HUES48 (cell line): ENCODE results near the gene USP2.

ENCODE experiments used
- H3K27ac ChIP-seq: one replicate; pipeline ENCODE4 v1.7.0; 2013; ENCODE audit warnings: low read depth, low read length, inconsistent platforms
- H3K27me3 ChIP-seq: 2 replicates; pipeline ENCODE4 v1.6.1; 2013; ENCODE audit warnings: mild to moderate bottlenecking, low read length; ENCODE audit not compliant: control insufficient read depth, insufficient read depth
- H3K36me3 ChIP-seq: 2 replicates; pipeline ENCODE4 v1.6.1; 2013; ENCODE audit warnings: low read length; ENCODE audit not compliant: control insufficient read depth, insufficient read depth
- H3K4me1 ChIP-seq: 2 replicates; pipeline ENCODE4 v1.6.1; 2013; ENCODE audit warnings: mild to moderate bottlenecking, low read length; ENCODE audit not compliant: control insufficient read depth, insufficient read depth
- H3K4me3 ChIP-seq: 2 replicates; pipeline ENCODE4 v1.5.1; 2013; ENCODE audit warnings: mild to moderate bottlenecking, low read depth, low read length
- H3K9ac ChIP-seq: 2 replicates; pipeline ENCODE4 v1.6.1; 2013; ENCODE audit warnings: mild to moderate bottlenecking, low read depth, low read length, moderate library complexity
- H3K9me3 ChIP-seq: 2 replicates; pipeline ENCODE4 v1.6.1; 2013; ENCODE audit warnings: low read length; ENCODE audit not compliant: control insufficient read depth, insufficient read depth

Gene USP2, protein sequence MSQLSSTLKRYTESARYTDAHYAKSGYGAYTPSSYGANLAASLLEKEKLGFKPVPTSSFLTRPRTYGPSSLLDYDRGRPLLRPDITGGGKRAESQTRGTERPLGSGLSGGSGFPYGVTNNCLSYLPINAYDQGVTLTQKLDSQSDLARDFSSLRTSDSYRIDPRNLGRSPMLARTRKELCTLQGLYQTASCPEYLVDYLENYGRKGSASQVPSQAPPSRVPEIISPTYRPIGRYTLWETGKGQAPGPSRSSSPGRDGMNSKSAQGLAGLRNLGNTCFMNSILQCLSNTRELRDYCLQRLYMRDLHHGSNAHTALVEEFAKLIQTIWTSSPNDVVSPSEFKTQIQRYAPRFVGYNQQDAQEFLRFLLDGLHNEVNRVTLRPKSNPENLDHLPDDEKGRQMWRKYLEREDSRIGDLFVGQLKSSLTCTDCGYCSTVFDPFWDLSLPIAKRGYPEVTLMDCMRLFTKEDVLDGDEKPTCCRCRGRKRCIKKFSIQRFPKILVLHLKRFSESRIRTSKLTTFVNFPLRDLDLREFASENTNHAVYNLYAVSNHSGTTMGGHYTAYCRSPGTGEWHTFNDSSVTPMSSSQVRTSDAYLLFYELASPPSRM

DNA sequence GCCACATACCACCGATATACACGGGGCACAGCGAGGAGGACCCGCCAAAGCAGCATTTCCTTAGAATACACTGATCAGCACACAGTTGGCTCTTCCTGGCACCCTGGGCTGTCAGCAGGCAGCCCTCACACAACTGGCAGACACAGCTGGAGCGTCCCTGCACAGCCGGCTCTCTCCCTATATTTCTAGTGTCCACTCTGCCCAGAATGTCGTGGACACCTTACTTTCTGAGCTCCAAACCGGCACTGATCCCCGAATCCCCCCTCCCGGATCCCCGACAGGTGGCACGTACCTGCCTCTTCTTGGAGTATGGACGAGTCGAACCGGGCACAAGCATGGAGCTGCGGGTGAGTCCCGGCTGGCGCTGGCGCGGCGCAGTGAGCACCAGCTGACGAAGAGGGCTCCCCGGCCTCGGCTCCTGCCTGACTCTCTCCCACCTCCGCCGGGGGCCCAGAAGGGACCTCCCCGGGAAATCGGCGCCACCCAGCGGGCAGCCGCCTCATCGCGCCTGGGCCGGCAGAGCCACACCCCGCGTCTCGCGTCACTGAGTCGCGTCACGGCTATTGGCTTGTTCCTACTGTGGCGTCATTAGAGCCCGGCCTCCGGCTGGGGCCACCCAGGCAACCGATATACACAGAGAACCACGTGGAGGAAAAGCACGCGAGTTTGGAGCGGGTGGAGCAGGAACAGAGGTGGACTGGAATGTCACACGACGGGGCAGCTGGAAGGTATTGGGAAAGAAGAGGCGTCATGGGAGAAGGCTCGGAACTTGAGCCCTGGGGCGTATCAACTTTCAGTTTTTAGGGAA is at the start of gene USP2:
Gene USP2, minus strand, starts transcription at position 510 of the 808 bp plus-strand sequence. CDS start 8,210 bp downstream, outside the sequence.
- no peaks in the 10 kb centered on the region for H3K36me3 ChIP-seq
- peaks cover 40% of the 10 kb centered on the region for H3K4me1 ChIP-seq
- peak within 1 kb of the TSS; percentile 9; the same call in 1 of the 2 replicates for H3K9ac ChIP-seq
- H3K27ac ChIP-seq: peak within 1 kb of the TSS; percentile 17
- H3K9me3 ChIP-seq: no peaks in the 10 kb centered on the region
- peak within 1 kb of the TSS; percentile 63 for H3K4me3 ChIP-seq
- H3K27me3 ChIP-seq: peaks cover 20% of the 10 kb centered on the region

DNA sequence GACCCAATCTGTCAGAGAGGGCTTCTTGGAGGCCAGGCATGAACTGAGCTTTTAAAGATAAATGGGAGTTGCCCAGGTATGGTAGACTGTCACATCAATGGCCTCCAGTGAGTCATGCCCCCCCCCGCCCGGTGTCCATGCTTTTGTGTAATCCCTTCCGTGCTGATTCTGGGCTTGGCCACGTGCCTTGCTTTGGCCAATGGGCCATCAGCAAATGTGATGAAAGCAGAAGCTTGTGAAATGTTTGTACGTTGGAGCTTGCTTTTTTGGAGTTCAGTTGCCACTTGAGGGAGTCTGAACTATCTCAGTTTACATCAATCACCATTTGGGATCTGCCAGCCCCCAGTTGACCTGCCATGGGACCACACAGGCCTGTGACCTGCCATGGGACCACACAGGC is 45.8 kb upstream of the USP2 start:
- no peak overlapping the region for H3K9ac ChIP-seq
- H3K4me1 ChIP-seq: peaks cover 36% of the 10 kb centered on the region
- H3K27me3 ChIP-seq: 0 out of 2 replicates have a peak, but pooled peaks cover 4% of the 10 kb centered on the region
- no peaks in the 10 kb centered on the region for H3K36me3 ChIP-seq
- no peaks in the 10 kb centered on the region for H3K9me3 ChIP-seq
- no peak overlapping the region for H3K27ac ChIP-seq
- H3K4me3 ChIP-seq: no peak overlapping the region

DNA sequence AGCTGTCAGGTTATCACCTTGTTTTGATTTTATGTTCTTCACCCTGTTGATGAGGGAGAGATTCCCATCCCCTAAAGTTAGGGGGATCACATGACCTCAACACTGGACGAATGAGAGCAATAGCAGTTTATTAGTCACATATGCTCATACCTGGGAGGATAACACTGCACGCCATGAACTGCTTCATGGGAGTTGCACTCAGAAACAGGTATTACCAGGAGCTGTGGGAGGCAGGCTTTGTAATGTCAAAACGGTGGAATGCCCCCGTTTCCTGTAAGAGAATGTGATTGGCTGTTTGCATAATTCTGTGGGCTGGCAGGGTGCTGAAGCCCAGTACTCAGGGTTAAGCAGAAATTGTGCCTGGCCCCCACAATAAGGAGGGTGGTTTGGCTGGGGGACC is 44.7 kb upstream of the USP2 start:
- no peak overlapping the region for H3K4me3 ChIP-seq
- H3K27me3 ChIP-seq: 0 out of 2 replicates have a peak, but pooled peaks cover 4% of the 10 kb centered on the region
- H3K36me3 ChIP-seq: no peaks in the 10 kb centered on the region
- H3K4me1 ChIP-seq: peaks cover 38% of the 10 kb centered on the region
- H3K9ac ChIP-seq: no peak overlapping the region
- no peaks in the 10 kb centered on the region for H3K9me3 ChIP-seq
- H3K27ac ChIP-seq: peak overlapping the region; percentile 48

DNA sequence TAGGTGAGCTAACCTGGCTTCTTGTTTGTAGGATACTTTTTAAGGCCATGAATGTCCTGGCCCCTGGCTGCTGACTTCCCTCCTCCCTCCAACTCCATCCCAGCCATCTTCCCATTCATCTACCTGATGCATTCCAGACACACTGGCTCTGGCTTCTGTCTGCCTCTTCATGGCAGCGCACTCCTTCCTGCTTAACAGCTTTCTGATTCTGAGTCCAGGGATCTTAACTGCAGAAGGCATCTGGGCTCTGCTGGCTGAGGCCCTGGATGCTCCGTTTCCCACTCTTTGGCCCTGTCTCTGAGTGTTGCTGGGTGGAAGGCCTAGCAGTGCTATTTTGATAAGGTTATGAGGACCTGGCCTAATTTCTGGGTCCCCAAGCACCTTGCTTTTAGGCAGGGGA is 43.3 kb upstream of the USP2 start:
- no peaks in the 10 kb centered on the region for H3K27me3 ChIP-seq

DNA sequence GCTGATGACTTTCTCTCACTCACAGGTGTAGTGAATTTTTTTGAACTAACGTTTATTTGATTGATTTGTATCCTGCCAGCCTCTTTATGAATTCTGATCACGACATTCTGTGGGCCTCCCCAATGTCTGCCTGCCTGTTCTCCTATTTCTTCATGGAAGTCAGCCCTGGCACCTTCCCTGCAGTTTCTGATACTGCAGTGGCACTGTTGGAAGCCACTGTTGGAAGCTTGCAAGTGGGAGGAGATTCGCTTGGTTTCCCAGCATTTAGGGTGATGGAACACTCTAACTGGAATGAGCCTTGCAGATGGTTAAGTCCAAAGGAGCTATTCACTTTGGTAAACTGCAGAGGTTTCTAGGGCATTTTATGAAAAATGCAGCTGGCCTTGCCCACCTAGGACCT is 42.8 kb upstream of the USP2 start:
- no peak overlapping the region for H3K4me3 ChIP-seq
- peaks cover 51% of the 10 kb centered on the region for H3K4me1 ChIP-seq
- H3K36me3 ChIP-seq: peaks cover 18% of the 10 kb centered on the region
- H3K27me3 ChIP-seq: no peaks in the 10 kb centered on the region
- no peak overlapping the region for H3K9ac ChIP-seq
- no peak overlapping the region for H3K27ac ChIP-seq
- H3K9me3 ChIP-seq: no peaks in the 10 kb centered on the region

More for the DNA sequence above, 43.3 kb upstream of the USP2 start:
- no peak overlapping the region for H3K9ac ChIP-seq
- H3K4me1 ChIP-seq: peaks cover 51% of the 10 kb centered on the region
- peaks cover 13% of the 10 kb centered on the region for H3K36me3 ChIP-seq
- H3K4me3 ChIP-seq: no peak overlapping the region
- no peaks in the 10 kb centered on the region for H3K9me3 ChIP-seq
- no peak overlapping the region for H3K27ac ChIP-seq

DNA sequence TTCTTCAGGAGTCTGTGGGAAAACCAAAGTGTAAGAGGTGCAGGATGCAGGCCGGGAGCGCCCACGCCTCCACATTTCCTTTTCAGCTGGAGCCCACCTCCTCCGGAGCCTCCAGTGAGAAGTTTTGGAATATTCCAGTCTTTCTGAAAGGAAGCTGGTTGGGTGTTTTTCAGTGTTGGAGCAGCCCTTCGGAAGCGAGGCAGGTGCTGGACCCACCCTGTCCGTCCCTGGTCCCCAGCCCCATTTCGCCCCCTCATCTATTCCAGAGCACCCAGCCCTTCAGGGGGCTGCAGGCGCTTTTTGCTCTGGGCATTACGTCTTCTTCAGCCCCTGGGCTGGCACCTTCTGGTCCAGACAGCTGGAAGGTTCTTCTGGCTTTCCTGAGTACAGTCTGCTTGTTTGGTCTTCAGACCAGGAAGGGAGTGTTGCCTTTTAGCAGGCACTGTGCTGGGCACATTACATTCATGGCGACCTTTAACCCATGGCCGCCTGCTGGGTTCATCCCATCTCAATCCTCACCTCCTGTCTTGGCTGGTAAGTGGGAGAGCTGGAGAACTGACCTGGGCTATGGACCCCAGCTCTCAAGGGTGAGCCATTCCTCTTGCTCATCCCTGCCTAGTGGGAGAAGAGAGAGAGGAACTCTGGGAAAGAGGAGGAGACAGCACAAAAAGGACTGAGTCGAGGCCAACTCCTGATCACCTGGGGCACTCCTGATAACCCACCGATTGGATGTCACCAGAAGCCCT is 42.2 kb upstream of the USP2 start:
- H3K27ac ChIP-seq: peak overlapping the region; percentile 77
- peaks cover 24% of the 10 kb centered on the region for H3K36me3 ChIP-seq
- no peak overlapping the region for H3K9ac ChIP-seq
- H3K9me3 ChIP-seq: no peaks in the 10 kb centered on the region
- H3K4me3 ChIP-seq: peak overlapping the region; percentile 93
- H3K27me3 ChIP-seq: no peaks in the 10 kb centered on the region
- peaks cover 51% of the 10 kb centered on the region for H3K4me1 ChIP-seq

DNA sequence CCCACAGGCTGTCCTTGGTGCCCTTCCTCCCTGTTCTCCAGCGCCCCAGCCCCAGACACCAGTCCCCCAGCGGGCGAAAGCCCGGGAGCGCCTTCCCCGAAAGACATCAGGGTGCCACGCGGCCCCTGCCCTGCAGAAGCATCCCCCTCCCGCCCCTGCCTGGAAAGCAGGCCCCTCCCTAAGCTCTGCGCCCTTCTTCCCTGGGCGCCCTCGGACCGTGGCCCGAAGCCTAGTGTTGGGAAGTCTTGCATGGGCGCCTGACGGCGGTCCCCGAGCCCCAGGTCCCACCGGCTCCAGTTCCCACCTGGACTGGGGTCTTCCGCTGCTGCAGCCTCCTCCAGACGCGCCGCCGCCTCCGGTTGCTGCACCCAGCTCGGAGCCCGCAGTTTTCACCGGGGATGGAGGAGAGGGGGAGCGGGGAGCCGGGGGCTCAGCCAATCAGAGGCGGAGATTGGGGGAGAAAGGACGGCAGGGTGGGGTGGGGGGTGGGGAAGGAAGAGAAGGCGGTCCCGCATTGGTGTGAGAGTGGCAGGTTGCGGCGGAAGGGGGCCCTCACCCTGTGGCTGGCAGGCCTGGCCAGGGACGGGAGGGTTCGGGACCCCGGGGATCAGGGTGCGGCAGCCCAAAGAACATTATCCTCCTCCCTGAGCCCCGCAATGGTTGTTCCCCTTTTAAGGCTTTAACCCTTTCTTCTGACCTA is 41.5 kb upstream of the USP2 start, which contains the start of gene THY1:
Gene THY1, minus strand, starts transcription at position 364 of the 700 bp plus-strand sequence. CDS start 2,267 bp downstream, outside the sequence.
- H3K4me1 ChIP-seq: peaks cover 53% of the 10 kb centered on the region
- H3K27ac ChIP-seq: peak within 1 kb of the TSS; percentile 77
- peaks cover 32% of the 10 kb centered on the region for H3K36me3 ChIP-seq
- peak within 1 kb of the TSS; percentile 76 for H3K9ac ChIP-seq
- H3K9me3 ChIP-seq: no peaks in the 10 kb centered on the region
- H3K4me3 ChIP-seq: peak within 1 kb of the TSS; percentile 93
- no peaks in the 10 kb centered on the region for H3K27me3 ChIP-seq

DNA sequence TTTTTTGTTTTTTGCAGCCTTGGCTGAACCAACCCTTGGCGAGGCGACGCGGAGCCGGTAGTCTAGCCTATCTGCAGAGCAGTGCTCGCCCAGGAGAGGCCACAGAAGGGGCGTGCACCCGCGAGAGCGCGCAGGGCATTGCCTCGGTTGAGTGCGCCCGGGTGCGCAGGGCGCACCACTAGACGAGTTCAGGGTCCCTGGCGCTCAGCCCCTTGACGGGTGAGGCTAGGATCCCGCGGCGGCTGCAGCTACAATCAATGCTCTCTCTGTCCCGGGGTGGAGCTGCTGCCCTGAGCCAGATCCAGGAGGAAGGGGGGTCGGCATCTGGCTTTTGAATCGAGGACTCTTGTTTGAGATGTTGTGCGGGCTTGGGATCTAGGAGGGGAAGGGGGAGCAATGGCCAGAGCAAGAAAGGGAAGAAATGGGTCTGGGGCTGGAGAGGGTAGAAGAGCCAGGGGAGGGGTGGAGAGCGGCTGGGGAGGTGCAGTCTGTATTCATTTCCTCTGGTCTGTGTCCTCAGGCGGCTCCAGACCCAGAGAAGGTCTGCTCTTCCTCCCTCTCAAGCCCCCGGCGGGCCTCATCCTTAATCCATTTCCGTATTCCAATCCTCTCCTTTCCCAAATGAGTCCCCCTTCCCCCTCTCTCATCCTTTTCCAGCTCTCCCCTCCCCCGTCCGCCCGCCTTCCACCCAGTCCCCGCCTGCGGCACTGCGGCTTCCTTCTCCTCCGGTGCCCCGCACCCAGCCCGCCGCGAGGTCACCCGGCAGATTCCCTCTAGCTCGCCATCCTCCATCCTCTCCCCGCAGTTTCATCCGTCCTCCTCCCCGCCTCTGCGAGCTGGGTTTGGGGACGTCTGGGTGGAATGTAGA is 40.7 kb upstream of the USP2 start:
- peak overlapping the region; percentile 77 for H3K27ac ChIP-seq
- peaks cover 61% of the 10 kb centered on the region for H3K4me1 ChIP-seq
- H3K36me3 ChIP-seq: peaks cover 36% of the 10 kb centered on the region
- peak overlapping the region; percentile 76 for H3K9ac ChIP-seq
- no peaks in the 10 kb centered on the region for H3K27me3 ChIP-seq
- H3K9me3 ChIP-seq: no peaks in the 10 kb centered on the region
- peak overlapping the region; percentile 93 for H3K4me3 ChIP-seq

DNA sequence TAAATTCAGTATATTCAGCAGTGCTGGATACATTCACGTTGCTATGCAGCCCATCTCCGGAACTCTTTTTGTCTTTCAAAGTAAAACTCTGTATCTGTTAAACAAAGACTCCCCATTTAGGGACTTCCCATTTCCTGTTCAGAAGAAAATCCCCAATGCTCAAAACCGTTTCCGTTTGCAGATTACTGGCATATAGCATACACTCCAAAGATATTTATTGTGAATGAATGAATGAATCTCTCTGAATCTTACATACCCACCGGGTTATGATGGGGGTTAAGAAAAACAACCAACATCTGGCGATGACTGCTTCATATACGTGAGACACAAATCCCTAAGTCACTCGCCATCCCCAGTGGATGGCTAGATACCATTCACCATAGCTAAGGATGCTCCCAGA is 39.9 kb upstream of the USP2 start:
- peak overlapping the region; percentile 93 for H3K4me3 ChIP-seq
- no peaks in the 10 kb centered on the region for H3K9me3 ChIP-seq
- no peaks in the 10 kb centered on the region for H3K27me3 ChIP-seq
- H3K9ac ChIP-seq: peak overlapping the region; percentile 76
- H3K27ac ChIP-seq: peak overlapping the region; percentile 77
- peaks cover 36% of the 10 kb centered on the region for H3K36me3 ChIP-seq
- H3K4me1 ChIP-seq: peaks cover 58% of the 10 kb centered on the region
